Glomerular visceral epithelial cell (primary cell): ENCODE measurements around the gene PAX8.

Experiments used
- DNase-seq: peaks from one replicate; pipeline ENCODE4 v3.0.0-alpha.2; 2016; ENCODE audit errors: extremely low spot score

Gene PAX8

GRCh38 chr2:113220970-113221708 is 57.6 kb downstream of the PAX8 start:
- DNase-seq, result no peak

GRCh38 chr2:113219889-113220641 is 58.7 kb downstream of the PAX8 start:
- DNase-seq, result peak; percentile 84

GRCh38 chr2:113219525-113219888 is 59.2 kb downstream of the PAX8 start:
- DNase-seq, result no peak

GRCh38 chr2:113219092-113219441 is 59.7 kb downstream of the PAX8 start:
- no peak for DNase-seq

GRCh38 chr2:113218283-113219091 is 60.2 kb downstream of the PAX8 start:
- peak; percentile 97 for DNase-seq

GRCh38 chr2:113217455-113218282 is 61.1 kb downstream of the PAX8 start:
- peak; percentile 78 for DNase-seq

GRCh38 chr2:113216891-113217454 is 61.7 kb downstream of the PAX8 start:
- no peak for DNase-seq

GRCh38 chr2:113216321-113216720 is 62.4 kb downstream of the PAX8 start:
- no peak for DNase-seq

- DNase-seq, result no peak
These were observed 63.7 kb downstream of the PAX8 start for GRCh38 chr2:113215056-113215455.

- no peak for DNase-seq
These were observed 64.6 kb downstream of the PAX8 start for GRCh38 chr2:113214141-113214540.

GRCh38 chr2:113213061-113213930 is 65.4 kb downstream of the PAX8 start:
- DNase-seq, result no peak

- peak; percentile 69 for DNase-seq
These were observed 66.3 kb downstream of the PAX8 start for GRCh38 chr2:113212245-113213060.

GRCh38 chr2:113211226-113212105 is 67.3 kb downstream of the PAX8 start:
- no peak for DNase-seq

GRCh38 chr2:113209646-113210171 is 69.0 kb downstream of the PAX8 start:
- DNase-seq, result no peak

- DNase-seq, result peak; percentile 94
These were observed 69.6 kb downstream of the PAX8 start for GRCh38 chr2:113209011-113209645.

- DNase-seq, result no peak
These were observed 70.3 kb downstream of the PAX8 start for GRCh38 chr2:113208396-113208795.

GRCh38 chr2:113207021-113207420 is 71.7 kb downstream of the PAX8 start:
- no peak for DNase-seq

- no peak for DNase-seq
These were observed 72.5 kb downstream of the PAX8 start for GRCh38 chr2:113206251-113206650.
